H1 (cell line): ENCODE data around the gene CD247.

Experiments
- CTCF ChIP-seq, 3 experiments: IDR thresholded peaks; 1 replicate in 2 of 3; 2 replicates in 1 of 3; pipeline versions ENCODE4 v1.5.1 to v1.6.1; 2011; ENCODE audit warnings: low read length in 3 of 3, mild to moderate bottlenecking in 3 of 3, inconsistent platforms in 2 of 3, low read depth in 1 of 3, moderate library complexity in 1 of 3; ENCODE audit not compliant: insufficient read depth in 1 of 3; ENCODE audit errors: control extremely low read depth in 1 of 3
- EP300 ChIP-seq, 2 experiments: IDR thresholded peaks; 1 replicate in 1 of 2; 2 replicates in 1 of 2; pipeline ENCODE4 v1.6.1; 2011 to 2012; ENCODE audit warnings: low read depth in 2 of 2, low read length in 2 of 2, mild to moderate bottlenecking in 2 of 2, borderline replicate concordance in 1 of 2, inconsistent platforms in 1 of 2, moderate library complexity in 1 of 2
- EZH2 ChIP-seq: fragments of 200-600 bp; sonication (generic); IDR thresholded peaks from 2 replicates; pipeline ENCODE4 v1.7.1; 2012; ENCODE audit warnings: low read depth, mild to moderate bottlenecking, moderate library complexity, low read length, inconsistent platforms; ENCODE audit not compliant: severe bottlenecking
- HDAC2 ChIP-seq, 2 experiments: fragments of 300-600 bp in 1 of 2; sonication (generic) in 1 of 2; IDR thresholded peaks; 2 replicates each; pipeline ENCODE4 v1.6.1; 2011 to 2012; ENCODE audit warnings: low read depth in 2 of 2, low read length in 2 of 2, mild to moderate bottlenecking in 2 of 2, moderate library complexity in 2 of 2, borderline replicate concordance in 1 of 2, inconsistent platforms in 1 of 2
- JUN ChIP-seq: IDR thresholded peaks from 2 replicates; pipeline ENCODE4 v1.6.1; 2011; ENCODE audit warnings: low read depth, mild to moderate bottlenecking, improper control_type of control experiment, low read length
- MAFK ChIP-seq: IDR thresholded peaks from 2 replicates; pipeline ENCODE4 v1.6.1; 2012; ENCODE audit warnings: low read depth, mild to moderate bottlenecking, improper control_type of control experiment, low read length
- POLR2A ChIP-seq, 2 experiments: IDR thresholded peaks; 1 replicate in 1 of 2; 2 replicates in 1 of 2; pipeline ENCODE4 v1.6.1; 2011; ENCODE audit warnings: low read depth in 2 of 2, low read length in 2 of 2, mild to moderate bottlenecking in 2 of 2; ENCODE audit errors: control extremely low read depth in 1 of 2
- SIN3A ChIP-seq, 2 experiments: IDR thresholded peaks in 1 of 2; conservative IDR thresholded peaks in 1 of 2; 2 replicates each; pipeline ENCODE4 v1.6.1; 2011 to 2012; ENCODE audit warnings: low read length in 2 of 2, improper control_type of control experiment in 1 of 2, low read depth in 1 of 2, mild to moderate bottlenecking in 1 of 2
- SRF ChIP-seq: IDR thresholded peaks from 2 replicates; pipeline ENCODE4 v1.6.1; 2011; ENCODE audit warnings: mild to moderate bottlenecking, low read depth, low read length, moderate library complexity
- SUZ12 ChIP-seq: fragments of 200-600 bp; sonication (generic); IDR thresholded peaks from 2 replicates; pipeline ENCODE4 v1.6.1; 2012; ENCODE audit warnings: mild to moderate bottlenecking, inconsistent platforms, low read length, moderate library complexity, mixed read lengths
- TAF1 ChIP-seq: IDR thresholded peaks from 2 replicates; pipeline ENCODE4 v1.6.1; 2011; ENCODE audit warnings: mild to moderate bottlenecking, low read depth, low read length
- TEAD4 ChIP-seq: IDR thresholded peaks from 2 replicates; pipeline ENCODE4 v1.6.1; 2012; ENCODE audit warnings: low read depth, low read length, inconsistent platforms, mixed read lengths
- ZNF274 ChIP-seq: IDR thresholded peaks from 2 replicates; pipeline ENCODE4 v1.7.0; 2012; ENCODE audit warnings: low read length, borderline replicate concordance; ENCODE audit errors: extremely low read depth

- TF ChIP-seq CTCF (IDR thresholded peaks at IDR 0.05; ENCODE audit: control extremely low read depth in 1 of 3, insufficient read depth in 1 of 3, low read depth in 1 of 3, low read length in 3 of 3) (no peak), TEAD4 (no peak), JUN (no peak), SUZ12 (no peak), POLR2A (IDR thresholded peaks at IDR 0.05; ENCODE audit: control extremely low read depth in 1 of 2, low read depth in 2 of 2, low read length in 2 of 2) (no peak), MAFK (no peak), SRF (no peak), SIN3A (conservative IDR thresholded peaks at IDR 0.05 in 1 of 2, IDR thresholded peaks at IDR 0.05 in 1 of 2; ENCODE audit: low read depth in 1 of 2, low read length in 2 of 2) (no peak), ZNF274 (no peak), TAF1 (no peak), EZH2 (no peak), EP300 (IDR thresholded peaks at IDR 0.05; ENCODE audit: borderline replicate concordance in 1 of 2, low read depth in 2 of 2, low read length in 2 of 2) (no peak), HDAC2 (IDR thresholded peaks at IDR 0.05; ENCODE audit: borderline replicate concordance in 1 of 2, low read depth in 2 of 2, low read length in 2 of 2) (no peak)
These were observed 57.5 kb downstream of the CD247 start for GRCh38 chr1:167460836-167461235.
